COR-L47 (cell line): ENCODE data around the gene SLC2A6.

ENCODE experiments used
- DNase-seq: peaks from one replicate; lab custom pipeline; 2025; lab: John Stamatoyannopoulos, UW

The SLC2A6 gene

GRCh38 chr9:133496861-133497842 is 18.3 kb upstream of the SLC2A6 start:
- DNase-seq: no peak

- DNase-seq: no peak
These were observed 16.7 kb upstream of the SLC2A6 start for GRCh38 chr9:133495327-133496293.

- DNase-seq: no peak
These were observed 15.9 kb upstream of the SLC2A6 start for GRCh38 chr9:133494636-133495326.

GRCh38 chr9:133493845-133494540 is 15.1 kb upstream of the SLC2A6 start:
- DNase-seq: no peak

GRCh38 chr9:133493428-133493827 is 14.5 kb upstream of the SLC2A6 start:
- DNase-seq: no peak

- no peak for DNase-seq
These were observed 13.4 kb upstream of the SLC2A6 start for GRCh38 chr9:133492061-133493021.

- DNase-seq: no peak
These were observed 12.7 kb upstream of the SLC2A6 start for GRCh38 chr9:133491656-133491925.

GRCh38 chr9:133490865-133491655 is 12.2 kb upstream of the SLC2A6 start:
- no peak for DNase-seq

GRCh38 chr9:133490201-133490681 is 11.3 kb upstream of the SLC2A6 start:
- no peak for DNase-seq

- no peak for DNase-seq
These were observed 10.6 kb upstream of the SLC2A6 start for GRCh38 chr9:133489253-133490190.

GRCh38 chr9:133488686-133489252 is 9.9 kb upstream of the SLC2A6 start:
- no peak for DNase-seq

- no peak for DNase-seq
These were observed 8.4 kb upstream of the SLC2A6 start for GRCh38 chr9:133487331-133487725.

- DNase-seq: no peak
These were observed 6.8 kb upstream of the SLC2A6 start for GRCh38 chr9:133485531-133486260.

GRCh38 chr9:133484671-133485437 is 6.0 kb upstream of the SLC2A6 start:
- no peak for DNase-seq

GRCh38 chr9:133483611-133484010 is 4.7 kb upstream of the SLC2A6 start:
- no peak for DNase-seq
